OCI-LY3 (cell line): ENCODE measurements around the gene CPEB1.

Experiments
- CTCF ChIP-seq: fragments of 200-600, 300-600 bp; sonication (generic); IDR thresholded peaks from 2 replicates; pipeline ENCODE4 v1.5.1; 2014; ENCODE audit warnings: antibody characterized with exemption, low read length, low read depth
- EZH2phosphoT487 ChIP-seq: fragments of 200-600 bp; shearing (Covaris generic); IDR thresholded peaks from 2 replicates; pipeline ENCODE4 v1.6.1; 2018; ENCODE audit warnings: antibody characterized with exemption, mixed run types, low read depth

GRCh38 chr15:82585072-82585471 lies 62.1 kb downstream of the CPEB1 start:
- TF ChIP-seq EZH2phosphoT487 (no peak), CTCF (peak; percentile 20; the same call in 1 of the 2 replicates)
